Measurements from ENCODE around the gene DCAF5. TPM values are rescaled to one million over a fixed set of nuclear protein-coding genes. Genes with fewer than 3 reads are reported as not detected.
"Not testable (repeated sequence)": the region's sequence is repeated elsewhere in the genome, so short reads cannot be mapped to it uniquely, and the experiment has no call there.

Gene DCAF5
- 10 to 100 TPM; 38.7 to 57.8 (median 48.9) TPM for total RNA-seq

- Histone ChIP-seq H3K27ac (peak within 1 kb of the TSS; percentile 90 to 92 (median 92)), H3K36me3 (peaks cover 0 to 15% (median 0%) of the 10 kb centered on the region in 3 donors), H3K9me3 (no peaks in the 10 kb centered on the region), H3K4me3 (peak within 1 kb of the TSS; percentile 71 to 93 (median 85)), H3K4me1 (peaks cover 0 to 26% (median 0%) of the 10 kb centered on the region in 4 donors), H3K27me3 (no peaks in the 10 kb centered on the region)
- DNase-seq: peak; percentile 94 to 98 (median 95)
- TF ChIP-seq POLR2A (IDR thresholded peaks at IDR 0.05): no peak
- no peak for TF ChIP-seq CTCF (IDR thresholded peaks at IDR 0.05)
Measured at GRCh38 chr14:69152902-69153151, at the start of gene DCAF5. Gene DCAF5 (minus strand): TSS chr14:69153119. CDS start chr14:69152978, 141 bp downstream.

GRCh38 chr14:69199786-69200185, 46.9 kb upstream of the DCAF5 start:
- no peak overlapping the region for H3K27ac ChIP-seq

GRCh38 chr14:69193721-69194120, 40.8 kb upstream of the DCAF5 start:
- TF ChIP-seq POLR2A (IDR thresholded peaks at IDR 0.05): no peak
- no peak for TF ChIP-seq CTCF (IDR thresholded peaks at IDR 0.05)
- H3K27ac ChIP-seq: no peak overlapping the region
- DNase-seq: no peak
- no peaks in the 10 kb centered on the region for H3K9me3 ChIP-seq
- H3K27me3 ChIP-seq: no peaks in the 10 kb centered on the region
- no peaks in the 10 kb centered on the region for H3K36me3 ChIP-seq
- no peak overlapping the region for H3K4me3 ChIP-seq
- no peaks in the 10 kb centered on the region for H3K4me1 ChIP-seq

More at GRCh38 chr14:69199786-69200185, 46.9 kb upstream of the DCAF5 start:
- Histone ChIP-seq H3K4me3 (no peak overlapping the region), H3K9me3 (no peaks in the 10 kb centered on the region), H3K4me1 (no peaks in the 10 kb centered on the region), H3K36me3 (no peaks in the 10 kb centered on the region), H3K27me3 (no peaks in the 10 kb centered on the region)
- TF ChIP-seq POLR2A (IDR thresholded peaks at IDR 0.05): no peak
- DNase-seq: no peak

- no peaks in the 10 kb centered on the region for H3K36me3 ChIP-seq
- peak within 1 kb of the TSS; percentile 58 to 84 (median 74) for H3K27ac ChIP-seq
- peak; percentile 88 to 96 (median 90) for DNase-seq
- TF ChIP-seq POLR2A (IDR thresholded peaks at IDR 0.05): peak in 1 of 2 donors; percentile 58
- TF ChIP-seq CTCF (IDR thresholded peaks at IDR 0.05): no peak
- no peaks in the 10 kb centered on the region for H3K9me3 ChIP-seq
- no peaks in the 10 kb centered on the region for H3K27me3 ChIP-seq
- H3K4me3 ChIP-seq: peak within 1 kb of the TSS; percentile 56 to 80 (median 77)
- no peaks in the 10 kb centered on the region for H3K4me1 ChIP-seq
Measured at GRCh38 chr14:69191340-69192111, 38.6 kb upstream of the DCAF5 start, which contains the start of gene EXD2. Gene EXD2 (plus strand): TSS chr14:69191498. CDS start chr14:69209471, 17,973 bp downstream.

GRCh38 chr14:69190191-69190590, 37.3 kb upstream of the DCAF5 start:
- TF ChIP-seq POLR2A (IDR thresholded peaks at IDR 0.05) (no peak), CTCF (IDR thresholded peaks at IDR 0.05) (no peak)
- Histone ChIP-seq H3K27me3 (no peaks in the 10 kb centered on the region), H3K9me3 (no peaks in the 10 kb centered on the region), H3K36me3 (no peaks in the 10 kb centered on the region), H3K4me1 (no peaks in the 10 kb centered on the region), H3K27ac (no peak overlapping the region), H3K4me3 (no peak overlapping the region)
- no peak for DNase-seq

GRCh38 chr14:69183735-69184134, 30.8 kb upstream of the DCAF5 start:
- Histone ChIP-seq H3K4me1 (no peaks in the 10 kb centered on the region), H3K9me3 (no peaks in the 10 kb centered on the region), H3K27me3 (no peaks in the 10 kb centered on the region), H3K4me3 (no peak overlapping the region), H3K27ac (no peak overlapping the region), H3K36me3 (no peaks in the 10 kb centered on the region)
- no peak for DNase-seq
- no peak for TF ChIP-seq CTCF (IDR thresholded peaks at IDR 0.05)
- no peak for TF ChIP-seq POLR2A (IDR thresholded peaks at IDR 0.05)

GRCh38 chr14:69182580-69182979, 29.7 kb upstream of the DCAF5 start:
- not testable (repeated sequence) for H3K36me3 ChIP-seq, H3K4me3 ChIP-seq, H3K4me1 ChIP-seq, H3K9me3 ChIP-seq, H3K27ac ChIP-seq, H3K27me3 ChIP-seq, DNase-seq
